Measurements from ENCODE around the gene SFRP5. TPM values are rescaled to one million over a fixed set of nuclear protein-coding genes. Genes with fewer than 3 reads are reported as not detected.

Gene SFRP5
- total and polyA plus RNA-seq, 2 of the 13 experiments (the other 11 are each of a cell fraction or from before 2014, with no cell fraction given): 0.32 to 1.7 TPM

DNA sequence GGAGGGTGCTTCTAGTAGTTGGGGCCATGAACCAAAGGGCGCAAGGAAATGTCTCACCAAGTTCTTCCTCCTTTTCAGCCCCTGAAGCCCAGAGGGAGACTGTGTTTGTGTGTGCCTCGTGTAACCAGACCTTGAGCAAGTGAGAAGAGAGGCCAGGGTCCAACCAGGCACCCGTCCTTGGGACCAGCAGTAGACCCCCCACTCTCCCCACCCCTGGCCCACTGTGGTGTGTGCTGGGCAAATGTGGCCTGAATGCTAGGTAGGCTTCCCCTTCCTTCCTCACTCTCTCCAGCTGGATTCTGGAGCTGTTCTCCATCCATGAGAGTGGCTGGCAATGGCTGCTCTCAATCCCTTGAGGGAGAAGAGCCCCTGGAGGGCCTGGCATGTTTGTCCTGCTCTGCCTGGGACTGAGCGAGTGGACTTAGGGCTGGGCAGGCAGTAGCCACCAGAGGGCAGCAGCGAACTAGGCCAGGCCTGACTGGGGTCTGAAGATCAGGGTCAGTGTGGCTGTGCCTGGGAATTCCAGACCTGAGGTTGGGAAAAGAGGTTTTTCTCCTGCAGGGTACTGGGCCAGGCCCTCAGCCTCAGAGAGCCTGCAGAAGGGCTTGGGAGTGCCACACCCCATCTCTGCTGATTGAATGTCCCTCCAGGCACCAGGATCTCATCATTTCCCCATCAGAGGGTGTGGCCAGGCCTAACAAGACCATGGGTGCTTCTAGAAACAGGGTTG lies 12.5 kb downstream of the SFRP5 start (continued):
- TF ChIP-seq RORA (CRISPR knock-in tag; IDR thresholded peaks at IDR 0.05): no peak
- no peak for TF ChIP-seq SMYD3 (CRISPR knock-in tag; IDR thresholded peaks at IDR 0.05)
- TF ChIP-seq, protein P1, sequence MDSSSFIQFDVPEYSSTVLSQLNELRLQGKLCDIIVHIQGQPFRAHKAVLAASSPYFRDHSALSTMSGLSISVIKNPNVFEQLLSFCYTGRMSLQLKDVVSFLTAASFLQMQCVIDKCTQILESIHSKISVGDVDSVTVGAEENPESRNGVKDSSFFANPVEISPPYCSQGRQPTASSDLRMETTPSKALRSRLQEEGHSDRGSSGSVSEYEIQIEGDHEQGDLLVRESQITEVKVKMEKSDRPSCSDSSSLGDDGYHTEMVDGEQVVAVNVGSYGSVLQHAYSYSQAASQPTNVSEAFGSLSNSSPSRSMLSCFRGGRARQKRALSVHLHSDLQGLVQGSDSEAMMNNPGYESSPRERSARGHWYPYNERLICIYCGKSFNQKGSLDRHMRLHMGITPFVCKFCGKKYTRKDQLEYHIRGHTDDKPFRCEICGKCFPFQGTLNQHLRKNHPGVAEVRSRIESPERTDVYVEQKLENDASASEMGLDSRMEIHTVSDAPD (CRISPR knock-in tag; IDR thresholded peaks at IDR 0.05): no peak
- no peak for TF ChIP-seq EED (CRISPR knock-in tag; IDR thresholded peaks at IDR 0.05)
- no peak for TF ChIP-seq BATF2 (CRISPR knock-in tag; IDR thresholded peaks at IDR 0.05)
- TF ChIP-seq, protein P2, sequence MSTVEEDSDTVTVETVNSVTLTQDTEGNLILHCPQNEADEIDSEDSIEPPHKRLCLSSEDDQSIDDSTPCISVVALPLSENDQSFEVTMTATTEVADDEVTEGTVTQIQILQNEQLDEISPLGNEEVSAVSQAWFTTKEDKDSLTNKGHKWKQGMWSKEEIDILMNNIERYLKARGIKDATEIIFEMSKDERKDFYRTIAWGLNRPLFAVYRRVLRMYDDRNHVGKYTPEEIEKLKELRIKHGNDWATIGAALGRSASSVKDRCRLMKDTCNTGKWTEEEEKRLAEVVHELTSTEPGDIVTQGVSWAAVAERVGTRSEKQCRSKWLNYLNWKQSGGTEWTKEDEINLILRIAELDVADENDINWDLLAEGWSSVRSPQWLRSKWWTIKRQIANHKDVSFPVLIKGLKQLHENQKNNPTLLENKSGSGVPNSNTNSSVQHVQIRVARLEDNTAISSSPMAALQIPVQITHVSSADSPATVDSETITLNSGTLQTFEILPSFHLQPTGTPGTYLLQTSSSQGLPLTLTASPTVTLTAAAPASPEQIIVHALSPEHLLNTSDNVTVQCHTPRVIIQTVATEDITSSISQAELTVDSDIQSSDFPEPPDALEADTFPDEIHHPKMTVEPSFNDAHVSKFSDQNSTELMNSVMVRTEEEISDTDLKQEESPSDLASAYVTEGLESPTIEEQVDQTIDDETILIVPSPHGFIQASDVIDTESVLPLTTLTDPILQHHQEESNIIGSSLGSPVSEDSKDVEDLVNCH (CRISPR knock-in tag; IDR thresholded peaks at IDR 0.05): no peak
- TF ChIP-seq KAT2B (IDR thresholded peaks at IDR 0.05; ENCODE audit: borderline replicate concordance, low read depth, low read length): no peak
- TF ChIP-seq IRF9 (CRISPR knock-in tag; IDR thresholded peaks at IDR 0.05; ENCODE audit: borderline replicate concordance): no peak
- no peak for TF ChIP-seq ZNF180 (CRISPR knock-in tag; IDR thresholded peaks at IDR 0.05; ENCODE audit: borderline replicate concordance, low read depth)
- no peak for TF ChIP-seq CCAR2 (optimal IDR thresholded peaks at IDR 0.05; ENCODE audit: low read depth, low read length)
- TF ChIP-seq DR1 (CRISPR knock-in tag; IDR thresholded peaks at IDR 0.05): no peak
- TF ChIP-seq, protein P3, sequence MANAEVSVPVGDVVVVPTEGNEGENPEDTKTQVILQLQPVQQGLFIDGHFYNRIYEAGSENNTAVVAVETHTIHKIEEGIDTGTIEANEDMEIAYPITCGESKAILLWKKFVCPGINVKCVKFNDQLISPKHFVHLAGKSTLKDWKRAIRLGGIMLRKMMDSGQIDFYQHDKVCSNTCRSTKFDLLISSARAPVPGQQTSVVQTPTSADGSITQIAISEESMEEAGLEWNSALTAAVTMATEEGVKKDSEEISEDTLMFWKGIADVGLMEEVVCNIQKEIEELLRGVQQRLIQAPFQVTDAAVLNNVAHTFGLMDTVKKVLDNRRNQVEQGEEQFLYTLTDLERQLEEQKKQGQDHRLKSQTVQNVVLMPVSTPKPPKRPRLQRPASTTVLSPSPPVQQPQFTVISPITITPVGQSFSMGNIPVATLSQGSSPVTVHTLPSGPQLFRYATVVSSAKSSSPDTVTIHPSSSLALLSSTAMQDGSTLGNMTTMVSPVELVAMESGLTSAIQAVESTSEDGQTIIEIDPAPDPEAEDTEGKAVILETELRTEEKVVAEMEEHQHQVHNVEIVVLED (CRISPR knock-in tag; IDR thresholded peaks at IDR 0.05; ENCODE audit: borderline replicate concordance): 0 out of 2 replicates have a peak, but pooled peaks have one; percentile 28
- TF ChIP-seq MYPOP (CRISPR knock-in tag; IDR thresholded peaks at IDR 0.05): no peak
- no peak for TF ChIP-seq NCOA5 (CRISPR knock-in tag; IDR thresholded peaks at IDR 0.05)
- no peak for TF ChIP-seq EEA1 (CRISPR knock-in tag; IDR thresholded peaks at IDR 0.05; ENCODE audit: borderline replicate concordance)
- 0 out of 2 replicates have a peak, but pooled peaks have one; percentile 35 for TF ChIP-seq ZSCAN21 (CRISPR knock-in tag; IDR thresholded peaks at IDR 0.05; ENCODE audit: borderline replicate concordance)
- TF ChIP-seq, protein P4, sequence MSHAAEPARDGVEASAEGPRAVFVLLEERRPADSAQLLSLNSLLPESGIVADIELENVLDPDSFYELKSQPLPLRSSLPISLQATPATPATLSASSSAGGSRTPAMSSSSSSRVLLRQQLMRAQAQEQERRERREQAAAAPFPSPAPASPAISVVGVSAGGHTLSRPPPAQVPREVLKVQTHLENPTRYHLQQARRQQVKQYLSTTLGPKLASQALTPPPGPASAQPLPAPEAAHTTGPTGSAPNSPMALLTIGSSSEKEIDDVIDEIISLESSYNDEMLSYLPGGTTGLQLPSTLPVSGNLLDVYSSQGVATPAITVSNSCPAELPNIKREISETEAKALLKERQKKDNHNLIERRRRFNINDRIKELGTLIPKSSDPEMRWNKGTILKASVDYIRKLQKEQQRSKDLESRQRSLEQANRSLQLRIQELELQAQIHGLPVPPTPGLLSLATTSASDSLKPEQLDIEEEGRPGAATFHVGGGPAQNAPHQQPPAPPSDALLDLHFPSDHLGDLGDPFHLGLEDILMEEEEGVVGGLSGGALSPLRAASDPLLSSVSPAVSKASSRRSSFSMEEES (CRISPR knock-in tag; IDR thresholded peaks at IDR 0.05): no peak
